ENCODE measurements around the gene GAS2.

Gene GAS2

GRCh38 chr11:22786475-22786874 is 120.1 kb downstream of the GAS2 start:
- Mint-ChIP-seq H3K27ac (no peak overlapping the region), H3K27me3 (no peaks in the 10 kb centered on the region)

GRCh38 chr11:22787055-22787454 is 120.6 kb downstream of the GAS2 start:
- no peak overlapping the region for H3K4me3 Mint-ChIP-seq
- no peak overlapping the region for H3K27ac Mint-ChIP-seq
- H3K36me3 Mint-ChIP-seq: no peaks in the 10 kb centered on the region
- H3K4me1 Mint-ChIP-seq: no peaks in the 10 kb centered on the region
- no peaks in the 10 kb centered on the region for H3K27me3 Mint-ChIP-seq
- no peaks in the 10 kb centered on the region for H3K9me3 Mint-ChIP-seq

More at GRCh38 chr11:22786475-22786874, 120.1 kb downstream of the GAS2 start:
- H3K4me3 Mint-ChIP-seq: no peak overlapping the region
- H3K9me3 Mint-ChIP-seq: no peaks in the 10 kb centered on the region
- H3K36me3 Mint-ChIP-seq: no peaks in the 10 kb centered on the region
- peaks cover under 1% of the 10 kb centered on the region for H3K4me1 Mint-ChIP-seq

- Mint-ChIP-seq H3K4me1 (no peaks in the 10 kb centered on the region), H3K36me3 (no peaks in the 10 kb centered on the region), H3K9me3 (no peaks in the 10 kb centered on the region), H3K27me3 (no peaks in the 10 kb centered on the region), H3K27ac (no peak overlapping the region), H3K4me3 (no peak overlapping the region)
Measured at GRCh38 chr11:22787551-22788162, 121.2 kb downstream of the GAS2 start.

GRCh38 chr11:22792497-22792896 is 126.1 kb downstream of the GAS2 start:
- H3K36me3 Mint-ChIP-seq: no peaks in the 10 kb centered on the region

GRCh38 chr11:22795914-22796313 is 129.5 kb downstream of the GAS2 start:
- H3K9me3 Mint-ChIP-seq: no peaks in the 10 kb centered on the region
- no peak overlapping the region for H3K4me3 Mint-ChIP-seq
- H3K27me3 Mint-ChIP-seq: peaks cover 1% of the 10 kb centered on the region
- no peaks in the 10 kb centered on the region for H3K4me1 Mint-ChIP-seq
- H3K36me3 Mint-ChIP-seq: no peaks in the 10 kb centered on the region
- no peak overlapping the region for H3K27ac Mint-ChIP-seq

More at GRCh38 chr11:22792497-22792896, 126.1 kb downstream of the GAS2 start:
- no peaks in the 10 kb centered on the region for H3K9me3 Mint-ChIP-seq
- H3K4me1 Mint-ChIP-seq: no peaks in the 10 kb centered on the region
- H3K27me3 Mint-ChIP-seq: peaks cover 1% of the 10 kb centered on the region
- H3K4me3 Mint-ChIP-seq: no peak overlapping the region
- no peak overlapping the region for H3K27ac Mint-ChIP-seq

- H3K36me3 Mint-ChIP-seq: no peaks in the 10 kb centered on the region
- H3K27me3 Mint-ChIP-seq: peaks cover 1% of the 10 kb centered on the region
- H3K27ac Mint-ChIP-seq: no peak overlapping the region
- H3K9me3 Mint-ChIP-seq: no peaks in the 10 kb centered on the region
- no peak overlapping the region for H3K4me3 Mint-ChIP-seq
- H3K4me1 Mint-ChIP-seq: no peaks in the 10 kb centered on the region
Measured at GRCh38 chr11:22797047-22797446, 130.6 kb downstream of the GAS2 start.

GRCh38 chr11:22798901-22799300 is 132.5 kb downstream of the GAS2 start:
- H3K4me1 Mint-ChIP-seq: no peaks in the 10 kb centered on the region
- H3K36me3 Mint-ChIP-seq: no peaks in the 10 kb centered on the region
- peaks cover 1% of the 10 kb centered on the region for H3K27me3 Mint-ChIP-seq
- H3K4me3 Mint-ChIP-seq: no peak overlapping the region
- H3K27ac Mint-ChIP-seq: no peak overlapping the region
- no peaks in the 10 kb centered on the region for H3K9me3 Mint-ChIP-seq

- H3K27ac Mint-ChIP-seq: no peak overlapping the region
- no peak overlapping the region for H3K4me3 Mint-ChIP-seq
- no peaks in the 10 kb centered on the region for H3K9me3 Mint-ChIP-seq
- H3K36me3 Mint-ChIP-seq: no peaks in the 10 kb centered on the region
- H3K4me1 Mint-ChIP-seq: no peaks in the 10 kb centered on the region
- peaks cover 1% of the 10 kb centered on the region for H3K27me3 Mint-ChIP-seq
Measured at GRCh38 chr11:22800482-22800881, 134.1 kb downstream of the GAS2 start.

GRCh38 chr11:22802861-22803260 is 136.4 kb downstream of the GAS2 start:
- Mint-ChIP-seq H3K36me3 (no peaks in the 10 kb centered on the region), H3K27ac (no peak overlapping the region), H3K4me3 (no peak overlapping the region), H3K9me3 (no peaks in the 10 kb centered on the region), H3K27me3 (no peaks in the 10 kb centered on the region), H3K4me1 (no peaks in the 10 kb centered on the region)

GRCh38 chr11:22807391-22807790 is 141.0 kb downstream of the GAS2 start:
- no peaks in the 10 kb centered on the region for H3K4me1 Mint-ChIP-seq
- no peak overlapping the region for H3K4me3 Mint-ChIP-seq
- H3K36me3 Mint-ChIP-seq: peaks cover 3% of the 10 kb centered on the region
- H3K27ac Mint-ChIP-seq: no peak overlapping the region
- no peaks in the 10 kb centered on the region for H3K9me3 Mint-ChIP-seq
- H3K27me3 Mint-ChIP-seq: no peaks in the 10 kb centered on the region

- H3K36me3 Mint-ChIP-seq: peaks cover 3% of the 10 kb centered on the region
- H3K27ac Mint-ChIP-seq: no peak overlapping the region
- no peaks in the 10 kb centered on the region for H3K27me3 Mint-ChIP-seq
- no peaks in the 10 kb centered on the region for H3K4me1 Mint-ChIP-seq
- H3K4me3 Mint-ChIP-seq: no peak overlapping the region
- no peaks in the 10 kb centered on the region for H3K9me3 Mint-ChIP-seq
Measured at GRCh38 chr11:22807855-22808570, 141.6 kb downstream of the GAS2 start.

GRCh38 chr11:22808571-22809197 is 142.3 kb downstream of the GAS2 start:
- Mint-ChIP-seq H3K27ac (no peak overlapping the region), H3K4me3 (no peak overlapping the region), H3K9me3 (no peaks in the 10 kb centered on the region), H3K36me3 (peaks cover 3% of the 10 kb centered on the region), H3K27me3 (no peaks in the 10 kb centered on the region), H3K4me1 (no peaks in the 10 kb centered on the region)

GRCh38 chr11:22809893-22810292 is 143.5 kb downstream of the GAS2 start:
- Mint-ChIP-seq H3K27me3 (no peaks in the 10 kb centered on the region), H3K27ac (no peak overlapping the region), H3K9me3 (no peaks in the 10 kb centered on the region), H3K4me3 (no peak overlapping the region), H3K4me1 (no peaks in the 10 kb centered on the region), H3K36me3 (peaks cover 6% of the 10 kb centered on the region)

- Mint-ChIP-seq H3K4me1 (peaks cover 2% of the 10 kb centered on the region), H3K36me3 (peaks cover 35% of the 10 kb centered on the region), H3K27me3 (no peaks in the 10 kb centered on the region), H3K27ac (no peak overlapping the region), H3K9me3 (peaks cover 9% of the 10 kb centered on the region), H3K4me3 (no peak overlapping the region)
Measured at GRCh38 chr11:22822203-22822602, 155.8 kb downstream of the GAS2 start.

GRCh38 chr11:22828373-22828772 is 162.0 kb downstream of the GAS2 start:
- no peaks in the 10 kb centered on the region for H3K27me3 Mint-ChIP-seq
- peak overlapping the region; percentile 35 for H3K27ac Mint-ChIP-seq
- H3K4me3 Mint-ChIP-seq: peak overlapping the region; percentile 93

More at GRCh38 chr11:22828373-22828772, 162.0 kb downstream of the GAS2 start:
- peaks cover 16% of the 10 kb centered on the region for H3K4me1 Mint-ChIP-seq
- peaks cover 5% of the 10 kb centered on the region for H3K36me3 Mint-ChIP-seq
- H3K9me3 Mint-ChIP-seq: no peaks in the 10 kb centered on the region
